HCT116 (cell line): Measurements from ENCODE around the gene SPATS2L. TPM values are rescaled to one million over a fixed set of nuclear protein-coding genes. Genes with fewer than 3 reads are reported as not detected.
"Not testable (repeated sequence)": the region's sequence is repeated elsewhere in the genome, so short reads cannot be mapped to it uniquely, and the experiment has no call there.

ENCODE experiments used
- ATAC-seq: fragments of 200-7000 bp; cut with Tn5 transposase; 2 replicates; pipeline ENCODE4 v1.9.1; 2020; ENCODE audit warnings: mild to moderate bottlenecking, moderate library complexity
- BruUV-seq: library from RNA; stranded (reverse); fragments of 400-500 nt; replicated peaks from 2 replicates; lab custom pipeline; 2021; lab: Mats Ljungman, UMichigan
- CTCF ChIA-PET: fragments of 300-600 bp; sonication (Branson Sonifier 250); formaldehyde crosslinking; loops from one replicate; lab custom pipeline; 2021; ENCODE audit warnings: antibody characterized with exemption; lab: Charles Lee
- POLR2A ChIA-PET: fragments of 300-600, 350-600 bp; sonication (Branson Sonifier 250); formaldehyde crosslinking; loops from one replicate; lab custom pipeline; 2021; ENCODE audit warnings: antibody characterized with exemption; lab: Charles Lee
- RAD21 ChIA-PET, 2 experiments: fragments of 300-600 bp; sonication (Branson Sonifier 250); formaldehyde crosslinking; loops; one replicate each; lab custom pipeline; 2023; ENCODE audit warnings: low total read pairs in 2 of 2; ENCODE audit not compliant: uncharacterized antibody in 2 of 2, unreplicated experiment in 2 of 2, low non-redundant PET in 1 of 2; lab: Charles Lee
- DNase-seq: peaks from one replicate; pipeline ENCODE4 v3.0.0-alpha.2; 2010; ENCODE audit warnings: low read depth, low spot score
- H2AFZ ChIP-seq: fragments of 200-600 bp; shearing (Covaris generic), sonication (generic); 2 replicates; pipeline ENCODE4 v1.6.1; 2017; ENCODE audit warnings: low read depth, mixed run types, mixed read lengths, antibody characterized with exemption, low read length; ENCODE audit not compliant: poor library complexity, severe bottlenecking
- H3K27ac ChIP-seq: 2 replicates; pipeline ENCODE4 v1.5.1; 2012; ENCODE audit warnings: low read depth, low read length
- H3K27me3 ChIP-seq: fragments of 200-600 bp; sonication (generic); 2 replicates; pipeline ENCODE4 v1.6.1; 2016; ENCODE audit warnings: mixed run types, low read length, mixed read lengths; ENCODE audit not compliant: insufficient read depth
- H3K36me3 ChIP-seq, 2 experiments: fragments of 200-500 bp in 1 of 2; fragments of 200-600 bp in 1 of 2; sonication (Bioruptor generic) in 1 of 2; sonication (generic) in 1 of 2; 2 replicates each; pipeline versions ENCODE4 v1.5.1 to v1.6.1; 2014 to 2016; ENCODE audit warnings: low read length in 2 of 2, inconsistent platforms in 1 of 2, mixed read lengths in 1 of 2, mixed run types in 1 of 2; ENCODE audit not compliant: insufficient read depth in 2 of 2, control insufficient read depth in 1 of 2
- H3K4me1 ChIP-seq, 2 experiments: fragments of 200-600 bp in 1 of 2; sonication (generic) in 1 of 2; 2 replicates each; pipeline versions ENCODE4 v1.5.1 to v1.6.1; 2012 to 2017; ENCODE audit warnings: low read length in 2 of 2, inconsistent platforms in 1 of 2, mild to moderate bottlenecking in 1 of 2, mixed read lengths in 1 of 2, mixed run types in 1 of 2, moderate library complexity in 1 of 2; ENCODE audit not compliant: insufficient read depth in 2 of 2, control insufficient read depth in 1 of 2
- H3K4me2 ChIP-seq: fragments of 200-600 bp; sonication (generic); 2 replicates; pipeline ENCODE4 v1.6.1; 2017; ENCODE audit warnings: mixed run types, low read length, mixed read lengths
- H3K4me3 ChIP-seq, 2 experiments: fragments of 200-600 bp in 1 of 2; sonication (generic) in 1 of 2; replicated peaks in 1 of 2; 2 replicates each; pipeline ENCODE4 v1.5.1; 2011 to 2016; ENCODE audit warnings: low read length in 2 of 2, control low read depth in 1 of 2, low read depth in 1 of 2, mild to moderate bottlenecking in 1 of 2, mixed read lengths in 1 of 2, mixed run types in 1 of 2
- H3K79me2 ChIP-seq: fragments of 200-600 bp; sonication (generic); 2 replicates; pipeline ENCODE4 v1.6.1; 2017; ENCODE audit warnings: mild to moderate bottlenecking, mixed run types, low read length, moderate library complexity, mixed read lengths; ENCODE audit not compliant: insufficient read depth
- H3K9ac ChIP-seq: fragments of 200-600 bp; sonication (generic); 2 replicates; pipeline ENCODE4 v1.6.1; 2016; ENCODE audit warnings: low read length, mixed read lengths
- H3K9me2 ChIP-seq: fragments of 200-600 bp; sonication (generic), shearing (Covaris generic); 2 replicates; pipeline ENCODE4 v1.6.1; 2017; ENCODE audit warnings: mixed run types, mild to moderate bottlenecking, moderate library complexity; ENCODE audit not compliant: insufficient read depth
- H3K9me3 ChIP-seq, 2 experiments: fragments of 200-500 bp in 1 of 2; fragments of 200-600 bp in 1 of 2; sonication (Bioruptor generic) in 1 of 2; sonication (generic) in 1 of 2; 2 replicates each; pipeline ENCODE4 v1.6.1; 2014 to 2017; ENCODE audit warnings: low read length in 2 of 2, mixed read lengths in 2 of 2, inconsistent platforms in 1 of 2, low read depth in 1 of 2, mild to moderate bottlenecking in 1 of 2, mixed run types in 1 of 2, moderate library complexity in 1 of 2; ENCODE audit not compliant: control insufficient read depth in 1 of 2, insufficient read depth in 1 of 2
- H4K20me1 ChIP-seq: fragments of 200-600 bp; sonication (generic), shearing (Covaris generic); 2 replicates; pipeline ENCODE4 v1.6.1; 2017; ENCODE audit warnings: mixed run types, mild to moderate bottlenecking, moderate library complexity; ENCODE audit not compliant: insufficient read depth
- CBX3 ChIP-seq: IDR thresholded peaks from 2 replicates; pipeline ENCODE4 v1.6.1; 2012; ENCODE audit warnings: low read depth
- EGR1 ChIP-seq: IDR thresholded peaks from 2 replicates; pipeline ENCODE4 v1.6.1; 2012; ENCODE audit warnings: low read depth
- EZH2 ChIP-seq: fragments of 200-600 bp; sonication (generic); IDR thresholded peaks from 2 replicates; pipeline ENCODE4 v1.6.1; 2017; ENCODE audit warnings: antibody characterized with exemption, mixed run types
- EZH2phosphoT487 ChIP-seq: fragments of 200-600 bp; IDR thresholded peaks from 2 replicates; pipeline ENCODE4 v1.6.1; 2018; ENCODE audit warnings: antibody characterized with exemption, borderline replicate concordance
- FOSL1 ChIP-seq: IDR thresholded peaks from 2 replicates; pipeline ENCODE4 v1.6.1; 2012; ENCODE audit warnings: low read depth
- POLR2A ChIP-seq: IDR thresholded peaks from 2 replicates; pipeline ENCODE4 v1.7.0; 2011; ENCODE audit warnings: borderline replicate concordance; ENCODE audit not compliant: insufficient read depth, insufficient read length; ENCODE audit errors: extremely low read depth
- RAD21 ChIP-seq: IDR thresholded peaks from 2 replicates; pipeline ENCODE4 v1.6.1; 2012; ENCODE audit warnings: low read depth, mild to moderate bottlenecking
- SIN3A ChIP-seq: IDR thresholded peaks from 2 replicates; pipeline ENCODE4 v1.6.1; 2012; ENCODE audit warnings: low read depth
- SRF ChIP-seq: IDR thresholded peaks from 2 replicates; pipeline ENCODE4 v1.6.1; 2012; ENCODE audit warnings: low read depth
- TCF7L2 ChIP-seq: IDR thresholded peaks from 2 replicates; pipeline ENCODE4 v1.7.0; 2011; ENCODE audit warnings: borderline replicate concordance, inconsistent platforms; ENCODE audit not compliant: insufficient read depth, insufficient read length; ENCODE audit errors: extremely low read depth
- intact Hi-C: fragments of 100-400 bp; cut with micrococcal nuclease; formaldehyde crosslinking; loops from 2 replicates; pipeline ENCODE4 v1.10.0; 2022
- total RNA-seq: library from RNA; stranded (reverse); gene quantifications from one replicate; pipeline ENCODE4 v1.2.1, GENCODE V29; 2021; ENCODE audit not compliant: unreplicated experiment
- TF ChIP-seq, protein P1 (sequence below): IDR thresholded peaks from 2 replicates; pipeline ENCODE4 v1.6.1; 2012
- TF ChIP-seq, protein P2 (sequence below), 3 experiments: fragments of 200-600 bp in 1 of 3; sonication (generic) in 1 of 3; IDR thresholded peaks in 2 of 3; conservative IDR thresholded peaks in 1 of 3; 2 replicates each; pipeline ENCODE4 v1.5.1; 2012 to 2017; ENCODE audit warnings: low read depth in 2 of 3, low read length in 2 of 3, antibody characterized with exemption in 1 of 3, borderline replicate concordance in 1 of 3, control low read depth in 1 of 3, mild to moderate bottlenecking in 1 of 3, mixed read lengths in 1 of 3, mixed run types in 1 of 3, moderate library complexity in 1 of 3; ENCODE audit not compliant: insufficient read depth in 1 of 3

Gene SPATS2L
- total RNA-seq, 1 experiment from 2014 or later, result 87.1 TPM

DNA sequence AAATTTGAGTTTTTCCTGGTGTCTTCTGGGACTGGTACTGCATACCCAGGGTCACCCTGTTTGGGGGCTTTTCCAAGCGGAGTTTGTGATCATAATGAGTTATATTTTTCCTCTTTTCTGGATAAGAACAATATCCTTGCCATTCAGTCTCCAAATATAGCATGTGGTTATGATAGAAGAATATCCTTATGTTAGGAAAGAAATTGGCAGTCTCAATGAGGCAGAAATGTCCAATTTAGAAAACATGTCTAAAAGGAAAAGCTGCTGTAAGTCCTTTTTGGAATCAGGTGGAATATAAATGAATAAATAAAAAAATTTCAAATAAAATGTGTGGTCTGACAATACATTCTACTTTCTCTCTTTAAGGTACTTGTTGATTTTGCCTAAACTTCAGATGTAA lies 36.2 kb downstream of the SPATS2L start (continued):
- no peak for TF ChIP-seq EZH2phosphoT487
- TF ChIP-seq SRF, result no peak
- TF ChIP-seq FOSL1, result no peak

DNA sequence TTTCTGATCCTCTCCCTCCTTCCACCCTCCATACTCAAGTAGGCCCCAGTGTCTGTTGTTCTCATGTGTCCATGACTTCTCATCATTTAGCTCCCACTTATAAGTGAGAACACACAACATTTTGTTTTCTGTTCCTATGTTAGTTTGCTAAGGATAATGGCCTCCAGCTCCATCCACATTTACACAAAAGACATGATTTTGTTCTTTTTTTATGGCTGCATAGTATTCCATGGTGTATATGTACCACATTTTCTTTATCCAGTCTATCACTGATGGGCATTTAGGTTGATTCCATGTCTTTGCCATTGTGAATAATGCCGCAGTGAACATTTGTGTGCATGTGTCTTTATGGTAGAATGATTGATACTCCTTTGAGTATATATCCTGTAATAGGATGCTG lies 37.7 kb downstream of the SPATS2L start:
- H3K4me3 ChIP-seq, CTCF ChIA-PET, BruUV-seq, H3K9ac ChIP-seq, H3K36me3 ChIP-seq, DNase-seq, intact Hi-C loops, H3K4me1 ChIP-seq, POLR2A ChIA-PET, H4K20me1 ChIP-seq, H3K9me2 ChIP-seq, H3K27me3 ChIP-seq, H3K4me2 ChIP-seq, H2AFZ ChIP-seq, H3K9me3 ChIP-seq, RAD21 ChIA-PET, H3K27ac ChIP-seq, ATAC-seq: not testable (repeated sequence)
- H3K79me2 ChIP-seq, result peaks cover 56% of the 10 kb centered on the region

DNA sequence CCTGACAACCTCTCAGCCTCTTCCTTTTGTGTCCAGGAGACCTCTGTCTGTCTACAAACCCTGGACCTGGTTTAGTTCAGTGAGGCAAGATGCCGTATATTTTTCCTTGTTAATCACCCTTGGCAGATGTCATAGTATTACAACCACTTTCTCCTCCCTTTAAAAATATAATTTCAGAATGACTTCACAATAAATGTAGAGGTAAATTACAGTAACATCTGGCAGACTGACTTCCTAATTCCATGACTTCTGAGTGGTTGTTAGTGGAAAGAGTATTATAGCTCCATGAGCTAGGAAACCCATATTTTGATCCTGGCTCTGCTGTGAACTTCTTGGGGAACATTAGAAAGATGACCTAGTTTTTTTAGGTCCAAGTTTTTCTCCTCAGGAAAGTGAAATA lies 39.5 kb downstream of the SPATS2L start:
- ATAC-seq, result no peak
- Histone ChIP-seq H3K4me3 (no peak overlapping the region), H3K79me2 (peaks cover 48% of the 10 kb centered on the region), H3K27ac (no peak overlapping the region), H3K4me1 (peaks cover 0 to 2% of the 10 kb centered on the region in 2 experiments; a peak in 2 of 4 replicates), H3K9ac (no peak overlapping the region), H2AFZ (no peak overlapping the region), H3K4me2 (no peak overlapping the region), H3K27me3 (no peaks in the 10 kb centered on the region), H4K20me1 (no peaks in the 10 kb centered on the region), H3K9me2 (no peaks in the 10 kb centered on the region), H3K36me3 (no peaks in the 10 kb centered on the region), H3K9me3 (no peaks in the 10 kb centered on the region)
- no TSS peak for BruUV-seq
- ChIA-PET RAD21 (no interaction called here), CTCF (no interaction called here), POLR2A (no interaction called here)
- intact Hi-C loops, result no loop called here
- DNase-seq, result no peak
- TF ChIP-seq, protein P1, sequence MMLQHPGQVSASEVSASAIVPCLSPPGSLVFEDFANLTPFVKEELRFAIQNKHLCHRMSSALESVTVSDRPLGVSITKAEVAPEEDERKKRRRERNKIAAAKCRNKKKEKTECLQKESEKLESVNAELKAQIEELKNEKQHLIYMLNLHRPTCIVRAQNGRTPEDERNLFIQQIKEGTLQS, result no peak
- no peak for TF ChIP-seq EZH2
- no peak for TF ChIP-seq TCF7L2
- no peak for TF ChIP-seq RAD21
- no peak for TF ChIP-seq SIN3A
- TF ChIP-seq, protein P2, sequence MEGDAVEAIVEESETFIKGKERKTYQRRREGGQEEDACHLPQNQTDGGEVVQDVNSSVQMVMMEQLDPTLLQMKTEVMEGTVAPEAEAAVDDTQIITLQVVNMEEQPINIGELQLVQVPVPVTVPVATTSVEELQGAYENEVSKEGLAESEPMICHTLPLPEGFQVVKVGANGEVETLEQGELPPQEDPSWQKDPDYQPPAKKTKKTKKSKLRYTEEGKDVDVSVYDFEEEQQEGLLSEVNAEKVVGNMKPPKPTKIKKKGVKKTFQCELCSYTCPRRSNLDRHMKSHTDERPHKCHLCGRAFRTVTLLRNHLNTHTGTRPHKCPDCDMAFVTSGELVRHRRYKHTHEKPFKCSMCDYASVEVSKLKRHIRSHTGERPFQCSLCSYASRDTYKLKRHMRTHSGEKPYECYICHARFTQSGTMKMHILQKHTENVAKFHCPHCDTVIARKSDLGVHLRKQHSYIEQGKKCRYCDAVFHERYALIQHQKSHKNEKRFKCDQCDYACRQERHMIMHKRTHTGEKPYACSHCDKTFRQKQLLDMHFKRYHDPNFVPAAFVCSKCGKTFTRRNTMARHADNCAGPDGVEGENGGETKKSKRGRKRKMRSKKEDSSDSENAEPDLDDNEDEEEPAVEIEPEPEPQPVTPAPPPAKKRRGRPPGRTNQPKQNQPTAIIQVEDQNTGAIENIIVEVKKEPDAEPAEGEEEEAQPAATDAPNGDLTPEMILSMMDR (IDR thresholded peaks at IDR 0.05 in 2 of 3, conservative IDR thresholded peaks at IDR 0.05 in 1 of 3; ENCODE audit: borderline replicate concordance in 1 of 3, insufficient read depth in 1 of 3, low read depth in 2 of 3, low read length in 2 of 3), result no peak
- TF ChIP-seq FOSL1, result no peak
- TF ChIP-seq EGR1, result no peak
- no peak for TF ChIP-seq POLR2A
- TF ChIP-seq CBX3, result no peak
